Neuronal stem cell (in vitro differentiated cells): ENCODE measurements around the gene CCZ1B.
"Not testable (repeated sequence)": the region's sequence is repeated elsewhere in the genome, so short reads cannot be mapped to it uniquely, and the experiment has no call there.

Experiments
- DNase-seq: peaks from one replicate; pipeline ENCODE4 v3.0.0-alpha.2; 2013; ENCODE audit warnings: low spot score
- H2AFZ ChIP-seq: one replicate; pipeline ENCODE4 v1.6.1; 2013; ENCODE audit warnings: mild to moderate bottlenecking, low read length, inconsistent platforms
- H2AK5ac ChIP-seq: 2 replicates; pipeline ENCODE4 v1.6.1; 2013; ENCODE audit warnings: low read depth, mild to moderate bottlenecking, inconsistent platforms, low read length, moderate library complexity, mixed read lengths
- H2BK120ac ChIP-seq: 2 replicates; pipeline ENCODE4 v1.6.1; 2013; ENCODE audit warnings: low read depth, mild to moderate bottlenecking, inconsistent platforms, low read length, moderate library complexity, mixed read lengths
- H2BK12ac ChIP-seq: one replicate; pipeline ENCODE4 v1.6.1; 2013; ENCODE audit warnings: low read length, inconsistent platforms
- H2BK15ac ChIP-seq: 2 replicates; pipeline ENCODE4 v1.6.1; 2013; ENCODE audit warnings: mild to moderate bottlenecking, low read length, inconsistent platforms, mixed read lengths
- H2BK5ac ChIP-seq: one replicate; pipeline ENCODE4 v1.6.1; 2013; ENCODE audit warnings: inconsistent platforms, mild to moderate bottlenecking, low read length, moderate library complexity
- H3K14ac ChIP-seq: one replicate; pipeline ENCODE4 v1.6.1; 2013; ENCODE audit warnings: low read length, inconsistent platforms
- H3K18ac ChIP-seq: 2 replicates; pipeline ENCODE4 v1.6.1; 2013; ENCODE audit warnings: low read length, inconsistent platforms
- H3K23ac ChIP-seq: 2 replicates; pipeline ENCODE4 v1.6.1; 2013; ENCODE audit warnings: low read depth, mild to moderate bottlenecking, mixed read lengths, low read length, inconsistent platforms; ENCODE audit not compliant: poor library complexity
- H3K27ac ChIP-seq: replicated peaks from 3 replicates; pipeline ENCODE4 v1.5.1; 2013; ENCODE audit warnings: low read length, inconsistent platforms
- H3K27me3 ChIP-seq, 3 experiments: 2 replicates each; pipeline ENCODE4 v1.6.1; 2013; ENCODE audit warnings: low read length in 3 of 3, mild to moderate bottlenecking in 2 of 3, inconsistent platforms in 1 of 3, low read depth in 1 of 3, mixed read lengths in 1 of 3, moderate library complexity in 1 of 3; ENCODE audit not compliant: control insufficient read depth in 3 of 3, insufficient read depth in 3 of 3
- H3K36me3 ChIP-seq, 2 donors: replicated peaks in 1 of 2; 2 replicates each; pipeline ENCODE4 v1.6.1; 2013; ENCODE audit warnings: low read length in 2 of 2; ENCODE audit not compliant: control insufficient read depth in 2 of 2, insufficient read depth in 2 of 2
- H3K4ac ChIP-seq: 2 replicates; pipeline ENCODE4 v1.6.1; 2013; ENCODE audit warnings: inconsistent platforms, mild to moderate bottlenecking, low read length, moderate library complexity
- H3K4me1 ChIP-seq, 2 donors: 1 replicate in 1 of 2; 2 replicates in 1 of 2; pipeline ENCODE4 v1.6.1; 2013; ENCODE audit warnings: low read length in 2 of 2, low read depth in 1 of 2; ENCODE audit not compliant: control insufficient read depth in 2 of 2, insufficient read depth in 1 of 2
- H3K4me2 ChIP-seq: one replicate; pipeline ENCODE4 v1.6.1; 2013; ENCODE audit warnings: mild to moderate bottlenecking, low read length, inconsistent platforms; ENCODE audit not compliant: insufficient read depth, poor library complexity, severe bottlenecking
- H3K4me3 ChIP-seq, 2 donors: 2 replicates each; pipeline ENCODE4 v1.5.1; 2013; ENCODE audit warnings: low read length in 2 of 2, mild to moderate bottlenecking in 2 of 2, inconsistent platforms in 1 of 2, moderate library complexity in 1 of 2
- H3K79me1 ChIP-seq: one replicate; pipeline ENCODE4 v1.6.1; 2013; ENCODE audit warnings: low read depth, mild to moderate bottlenecking, inconsistent platforms, low read length, moderate library complexity
- H3K9ac ChIP-seq: one replicate; pipeline ENCODE4 v1.6.1; 2013; ENCODE audit warnings: mild to moderate bottlenecking, low read depth, low read length, inconsistent platforms; ENCODE audit not compliant: poor library complexity
- H3K9me3 ChIP-seq, 2 donors: replicated peaks in 1 of 2; 2 replicates each; pipeline versions ENCODE3 to v1.6.1; 2013; ENCODE audit warnings: low read length in 2 of 2, mild to moderate bottlenecking in 2 of 2, inconsistent platforms in 1 of 2, low read depth in 1 of 2, mixed read lengths in 1 of 2, moderate library complexity in 1 of 2; ENCODE audit not compliant: control insufficient read depth in 2 of 2, insufficient read depth in 1 of 2
- H4K8ac ChIP-seq: one replicate; pipeline ENCODE4 v1.6.1; 2013; ENCODE audit warnings: low read depth, mild to moderate bottlenecking, inconsistent platforms, low read length, moderate library complexity
- H4K91ac ChIP-seq: one replicate; pipeline ENCODE4 v1.6.1; 2013; ENCODE audit warnings: low read length, low read depth, mild to moderate bottlenecking, inconsistent platforms; ENCODE audit not compliant: poor library complexity
- WGBS, 2 donors: extraction: QIAGEN DNeasy Blood & Tissue Kit; methylation state at CpG; one replicate each; pipeline ENCODE4 v1.1.7; 2013; ENCODE audit warnings: missing lambda C conversion rate in 2 of 2, mixed read lengths in 1 of 2; ENCODE audit not compliant: insufficient read length in 2 of 2, insufficient replicate concordance in 1 of 2; ENCODE audit errors: extremely low coverage in 2 of 2; 5-methylcytosine and 5-hydroxymethylcytosine counted together

Gene CCZ1B

DNA sequence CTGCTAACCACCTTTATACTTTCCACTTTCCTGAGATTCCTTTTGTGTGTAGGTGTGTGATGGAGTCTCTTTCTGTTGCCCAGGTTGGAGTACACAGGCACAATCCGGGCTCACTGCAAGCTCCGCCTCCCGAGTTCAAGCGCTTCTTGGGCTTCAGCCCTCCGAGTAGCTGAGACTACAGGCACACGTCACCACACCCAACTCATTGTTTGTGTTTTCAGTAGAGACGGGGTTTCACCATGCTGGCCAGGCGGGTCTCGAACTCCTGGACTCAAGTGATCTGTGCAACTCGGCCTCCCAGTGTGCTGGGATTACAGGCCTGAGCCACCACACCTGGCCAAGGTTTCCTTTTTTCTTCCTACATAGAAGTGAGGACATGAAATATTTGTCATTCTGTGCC lies 38.7 kb upstream of the CCZ1B start:
- not testable (repeated sequence) for H3K27ac ChIP-seq, H4K91ac ChIP-seq, H2AK5ac ChIP-seq, H3K4me3 ChIP-seq, H3K4ac ChIP-seq, H2BK15ac ChIP-seq, H3K4me2 ChIP-seq, H3K79me1 ChIP-seq, H2BK120ac ChIP-seq, H3K9ac ChIP-seq, H3K23ac ChIP-seq, H3K4me1 ChIP-seq, H2AFZ ChIP-seq, H2BK12ac ChIP-seq, H4K8ac ChIP-seq, H3K36me3 ChIP-seq, H3K18ac ChIP-seq, H2BK5ac ChIP-seq, DNase-seq, H3K9me3 ChIP-seq, H3K27me3 ChIP-seq, H3K14ac ChIP-seq
- WGBS, 2 donors = no CpG with 5 or more reads among the region's 10 CpGs

DNA sequence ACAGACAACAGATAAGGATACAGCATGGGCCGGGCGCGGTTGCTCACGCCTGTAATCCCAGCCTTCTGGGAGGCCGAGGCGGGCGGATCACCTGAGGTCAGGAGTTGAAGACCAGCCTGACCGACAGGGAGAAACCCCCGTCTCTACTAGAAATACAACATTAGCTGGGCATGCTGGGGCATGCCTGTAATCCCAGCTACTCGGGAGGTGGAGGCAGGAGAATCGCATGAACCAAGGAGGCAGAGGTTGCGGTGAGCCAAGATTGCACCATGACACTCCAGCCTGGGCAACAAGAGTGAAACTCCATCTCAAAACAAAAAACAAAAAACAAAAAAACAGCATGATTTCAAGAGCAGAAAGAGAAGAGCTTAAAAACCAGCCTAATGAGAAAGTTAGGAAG lies 38.1 kb upstream of the CCZ1B start:
- not testable (repeated sequence) for H3K4me1 ChIP-seq, H3K36me3 ChIP-seq, H2BK120ac ChIP-seq, H3K27me3 ChIP-seq, H3K23ac ChIP-seq, H3K27ac ChIP-seq, H4K8ac ChIP-seq, H3K4me2 ChIP-seq, H3K4ac ChIP-seq, H2BK5ac ChIP-seq, H4K91ac ChIP-seq, H3K9ac ChIP-seq, H3K79me1 ChIP-seq, H2BK12ac ChIP-seq, H2BK15ac ChIP-seq, H3K18ac ChIP-seq, H3K9me3 ChIP-seq, H2AK5ac ChIP-seq, H3K14ac ChIP-seq, H3K4me3 ChIP-seq, H2AFZ ChIP-seq, DNase-seq
- no CpG with 5 or more reads among the region's 12 CpGs for WGBS, 2 donors

DNA sequence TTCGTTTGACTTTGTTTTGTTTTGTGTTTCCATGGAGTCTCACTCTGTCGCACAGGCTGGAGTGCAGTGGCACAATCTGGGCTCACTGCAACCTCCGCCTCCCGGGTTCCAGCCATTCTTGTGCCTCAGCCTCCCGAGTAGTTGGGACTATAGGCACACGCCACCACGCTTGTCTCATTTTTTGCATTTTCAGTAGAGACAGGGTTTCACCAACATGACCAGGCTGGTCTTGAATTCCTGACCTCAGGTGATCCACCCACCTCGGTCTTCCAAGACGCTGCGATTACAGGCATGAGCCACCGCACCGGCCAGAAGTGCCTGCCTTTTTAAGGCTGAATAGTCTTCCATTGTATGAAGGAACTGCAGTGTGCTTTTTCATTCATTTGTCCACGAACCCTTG lies 36.8 kb upstream of the CCZ1B start:
- not testable (repeated sequence) for H3K27ac ChIP-seq, H3K4ac ChIP-seq, H3K79me1 ChIP-seq, H2BK5ac ChIP-seq, H2BK15ac ChIP-seq, H3K9me3 ChIP-seq, H3K27me3 ChIP-seq, H3K4me2 ChIP-seq, H3K9ac ChIP-seq, H3K36me3 ChIP-seq, H4K91ac ChIP-seq, H2BK120ac ChIP-seq, H3K23ac ChIP-seq, H2BK12ac ChIP-seq, H2AFZ ChIP-seq, H3K4me3 ChIP-seq, DNase-seq, H3K14ac ChIP-seq, H3K4me1 ChIP-seq, H2AK5ac ChIP-seq, H3K18ac ChIP-seq, H4K8ac ChIP-seq
- no CpG with 5 or more reads among the region's 13 CpGs for WGBS, 2 donors

DNA sequence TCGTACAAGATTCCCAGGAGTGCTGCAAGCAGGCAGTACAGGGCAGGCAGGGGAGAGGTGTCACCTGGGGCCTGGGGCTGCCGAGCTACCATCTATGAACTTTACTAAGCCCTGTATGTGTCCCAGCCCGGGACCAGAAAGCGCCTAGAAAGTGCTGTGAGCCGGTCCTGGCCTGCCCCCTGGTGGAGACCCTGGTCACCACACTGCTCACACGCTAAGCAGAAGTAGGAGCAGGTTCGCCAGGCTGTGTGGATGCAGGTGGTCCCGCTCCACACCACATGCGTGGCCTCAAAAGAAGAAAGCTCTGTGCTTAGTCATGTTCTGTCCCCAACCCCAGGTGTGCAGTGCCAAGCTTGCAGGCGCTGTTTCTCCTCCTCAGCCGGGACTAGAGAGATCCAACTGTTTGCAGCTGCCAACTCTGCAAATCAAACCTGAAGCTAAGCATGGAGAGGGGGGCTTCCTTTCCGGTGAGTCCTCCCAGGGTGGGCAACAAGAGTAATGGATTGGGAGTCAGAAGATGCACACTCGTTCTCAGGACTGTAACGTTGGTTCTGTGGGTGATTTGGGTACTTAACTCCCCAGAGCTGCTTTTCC lies 31.7 kb upstream of the CCZ1B start:
- H4K91ac ChIP-seq, H2BK15ac ChIP-seq, H4K8ac ChIP-seq, H3K4me1 ChIP-seq, H2BK5ac ChIP-seq, H2BK12ac ChIP-seq, H3K9ac ChIP-seq, H2AFZ ChIP-seq, H3K9me3 ChIP-seq, H3K23ac ChIP-seq, H3K14ac ChIP-seq, H3K4me2 ChIP-seq, H3K18ac ChIP-seq, H2AK5ac ChIP-seq, H3K4ac ChIP-seq, H3K4me3 ChIP-seq, H3K36me3 ChIP-seq, H3K27ac ChIP-seq, H3K79me1 ChIP-seq, H2BK120ac ChIP-seq, DNase-seq: not testable (repeated sequence)
- no CpG with 5 or more reads among the region's 14 CpGs for WGBS, 2 donors
- peaks cover 0 to 11% (median 0%) of the 10 kb centered on the region in 3 experiments for H3K27me3 ChIP-seq
